ENCODE results near the gene TRPM6. TPM values are rescaled to one million over a fixed set of nuclear protein-coding genes. Genes with fewer than 3 reads are reported as not detected.
A peak's percentile ranks its signal among the peaks of the same experiment; 100 is the strongest.
"Not testable (repeated sequence)": the region's sequence is repeated elsewhere in the genome, so short reads cannot be mapped to it uniquely, and the experiment has no call there.

Gene TRPM6, protein sequence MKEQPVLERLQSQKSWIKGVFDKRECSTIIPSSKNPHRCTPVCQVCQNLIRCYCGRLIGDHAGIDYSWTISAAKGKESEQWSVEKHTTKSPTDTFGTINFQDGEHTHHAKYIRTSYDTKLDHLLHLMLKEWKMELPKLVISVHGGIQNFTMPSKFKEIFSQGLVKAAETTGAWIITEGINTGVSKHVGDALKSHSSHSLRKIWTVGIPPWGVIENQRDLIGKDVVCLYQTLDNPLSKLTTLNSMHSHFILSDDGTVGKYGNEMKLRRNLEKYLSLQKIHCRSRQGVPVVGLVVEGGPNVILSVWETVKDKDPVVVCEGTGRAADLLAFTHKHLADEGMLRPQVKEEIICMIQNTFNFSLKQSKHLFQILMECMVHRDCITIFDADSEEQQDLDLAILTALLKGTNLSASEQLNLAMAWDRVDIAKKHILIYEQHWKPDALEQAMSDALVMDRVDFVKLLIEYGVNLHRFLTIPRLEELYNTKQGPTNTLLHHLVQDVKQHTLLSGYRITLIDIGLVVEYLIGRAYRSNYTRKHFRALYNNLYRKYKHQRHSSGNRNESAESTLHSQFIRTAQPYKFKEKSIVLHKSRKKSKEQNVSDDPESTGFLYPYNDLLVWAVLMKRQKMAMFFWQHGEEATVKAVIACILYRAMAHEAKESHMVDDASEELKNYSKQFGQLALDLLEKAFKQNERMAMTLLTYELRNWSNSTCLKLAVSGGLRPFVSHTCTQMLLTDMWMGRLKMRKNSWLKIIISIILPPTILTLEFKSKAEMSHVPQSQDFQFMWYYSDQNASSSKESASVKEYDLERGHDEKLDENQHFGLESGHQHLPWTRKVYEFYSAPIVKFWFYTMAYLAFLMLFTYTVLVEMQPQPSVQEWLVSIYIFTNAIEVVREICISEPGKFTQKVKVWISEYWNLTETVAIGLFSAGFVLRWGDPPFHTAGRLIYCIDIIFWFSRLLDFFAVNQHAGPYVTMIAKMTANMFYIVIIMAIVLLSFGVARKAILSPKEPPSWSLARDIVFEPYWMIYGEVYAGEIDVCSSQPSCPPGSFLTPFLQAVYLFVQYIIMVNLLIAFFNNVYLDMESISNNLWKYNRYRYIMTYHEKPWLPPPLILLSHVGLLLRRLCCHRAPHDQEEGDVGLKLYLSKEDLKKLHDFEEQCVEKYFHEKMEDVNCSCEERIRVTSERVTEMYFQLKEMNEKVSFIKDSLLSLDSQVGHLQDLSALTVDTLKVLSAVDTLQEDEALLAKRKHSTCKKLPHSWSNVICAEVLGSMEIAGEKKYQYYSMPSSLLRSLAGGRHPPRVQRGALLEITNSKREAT (N-terminal part only)
- total RNA-seq (under 1 TPM; 0.17 to 0.76 (median 0.21) TPM), polyA plus RNA-seq (0.11 TPM)
- long read RNA-seq, donor 1: 0 reads
- long read RNA-seq, donor 2: 0 reads
- long read RNA-seq, donor 3: 0 reads
- long read RNA-seq, donor 4: 0 reads

GRCh38 chr9:74887041-74887980, at the start of gene TRPM6:
TSS of gene TRPM6 (minus strand) at chr9:74887921. CDS start at chr9:74887856, 65 bp downstream.
- no peaks in the 10 kb centered on the region for H3K9me3 ChIP-seq (ENCODE audit: control insufficient read depth, low read length)
- WGBS: 3% methylated on average over 64 of the region's 64 CpGs
- H3K27ac ChIP-seq (ENCODE audit: low read length): peak within 1 kb of the TSS; percentile 73
- intact Hi-C loops (cut with DNase I): no loop called here
- H3K27me3 ChIP-seq (ENCODE audit: control insufficient read depth, insufficient read depth): no peaks in the 10 kb centered on the region
- DNase-seq (peak; percentile 90 to 93 (median 93)), ATAC-seq (peak; percentile 94 to 99)
- H3K4me3 ChIP-seq (ENCODE audit: low read length): peak within 1 kb of the TSS; percentile 68
- no peaks in the 10 kb centered on the region for H3K4me1 ChIP-seq (ENCODE audit: control insufficient read depth, insufficient read depth, low read length)

DNA sequence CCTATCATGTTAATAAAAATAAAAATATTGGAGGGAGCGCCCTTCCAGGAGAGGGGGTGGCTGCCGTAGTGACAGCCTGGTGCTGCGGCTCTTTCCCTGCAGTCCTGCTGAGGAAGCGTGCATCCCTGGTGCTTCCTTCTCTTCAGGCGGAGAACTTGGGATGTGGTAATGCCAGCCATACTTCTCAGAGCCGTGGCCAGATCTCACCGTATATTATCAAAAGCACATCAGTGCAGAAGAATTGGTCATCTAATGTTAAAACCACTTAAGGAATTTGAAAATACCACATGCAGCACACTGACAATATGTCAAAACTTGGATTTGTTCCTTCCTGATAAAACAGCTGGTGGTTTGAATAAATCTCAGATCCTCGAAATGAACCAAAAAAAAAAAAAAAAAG, 47.3 kb upstream of the TRPM6 start:
- intact Hi-C loops (cut with DNase I): no loop called here
- H3K27me3 ChIP-seq (ENCODE audit: control insufficient read depth, insufficient read depth): no peaks in the 10 kb centered on the region
- DNase-seq: no peak
- no peaks in the 10 kb centered on the region for H3K4me1 ChIP-seq (ENCODE audit: control insufficient read depth, insufficient read depth, low read length)
- H3K4me3 ChIP-seq (ENCODE audit: low read length): no peak overlapping the region
- 71% methylated on average over 8 of the region's 8 CpGs for WGBS
- H3K9me3 ChIP-seq (ENCODE audit: control insufficient read depth, low read length): no peaks in the 10 kb centered on the region
- ATAC-seq: no peak
- no peak overlapping the region for H3K27ac ChIP-seq (ENCODE audit: low read length)

DNA sequence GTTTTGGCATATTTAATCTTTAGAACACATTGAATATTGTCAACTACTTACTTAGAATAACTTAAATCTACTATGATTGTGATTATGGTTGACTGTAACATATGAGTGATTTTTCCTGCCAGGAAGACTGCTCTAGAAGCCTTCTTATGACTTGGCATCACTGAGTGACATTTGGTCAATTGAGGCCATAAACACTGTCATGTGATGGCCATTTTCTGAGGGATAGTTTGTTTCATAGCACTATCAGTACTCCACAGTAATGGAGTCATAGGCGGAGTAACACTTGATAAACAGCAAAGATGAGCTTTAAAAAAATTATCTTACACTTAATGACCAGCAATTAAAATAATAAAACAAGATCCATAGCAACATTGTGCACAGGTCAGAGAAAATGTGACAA, 34.0 kb upstream of the TRPM6 start:
- no peaks in the 10 kb centered on the region for H3K27me3 ChIP-seq (ENCODE audit: control insufficient read depth, insufficient read depth)
- H3K4me3 ChIP-seq (ENCODE audit: low read length): no peak overlapping the region
- DNase-seq (no peak), ATAC-seq (no peak)
- no peaks in the 10 kb centered on the region for H3K9me3 ChIP-seq (ENCODE audit: control insufficient read depth, low read length)
- intact Hi-C loops (cut with DNase I): no loop called here
- no peaks in the 10 kb centered on the region for H3K4me1 ChIP-seq (ENCODE audit: control insufficient read depth, insufficient read depth, low read length)
- H3K27ac ChIP-seq (ENCODE audit: low read length): no peak overlapping the region
- WGBS: 88% methylated on average over 1 of the region's 1 CpG

DNA sequence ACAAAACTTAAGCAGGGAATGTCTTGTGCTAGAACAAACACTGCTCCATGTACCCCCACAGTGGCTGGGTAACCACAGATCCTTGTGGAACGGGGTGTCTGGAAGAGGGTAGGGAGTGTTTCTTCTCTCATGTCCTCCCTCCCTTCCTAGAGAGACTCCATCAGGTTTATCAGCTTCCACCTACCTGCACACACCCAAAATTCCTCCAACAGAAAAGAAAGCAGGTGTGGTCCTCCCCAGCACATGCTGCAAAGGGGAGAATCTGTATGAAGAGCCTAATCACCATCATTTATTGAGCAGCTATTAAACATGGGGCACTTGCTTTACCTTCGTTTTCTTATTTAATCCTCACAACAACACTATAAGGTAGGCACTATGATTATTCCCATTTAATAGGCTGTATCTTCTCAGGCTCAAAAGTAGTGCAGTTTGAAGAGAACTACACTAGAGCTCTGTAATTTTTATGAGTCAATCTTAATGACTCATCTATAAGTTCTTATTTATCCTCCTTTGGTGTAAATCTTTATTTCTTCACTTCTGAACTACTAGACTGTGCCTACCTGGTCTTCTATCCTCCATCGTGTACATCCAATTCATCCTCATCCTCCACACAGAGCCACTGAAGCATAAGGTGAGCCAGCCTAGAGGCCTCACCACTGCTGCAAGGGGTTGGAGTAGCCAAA, 33.4 kb upstream of the TRPM6 start:
- ATAC-seq: no peak
- WGBS: 82% methylated on average over 3 of the region's 3 CpGs
- H3K4me1 ChIP-seq (ENCODE audit: control insufficient read depth, insufficient read depth, low read length): no peaks in the 10 kb centered on the region

GRCh38 chr9:74910036-74910435, 22.3 kb upstream of the TRPM6 start:
- H3K4me1 ChIP-seq (ENCODE audit: control insufficient read depth, insufficient read depth, low read length): no peaks in the 10 kb centered on the region
- intact Hi-C loops (cut with DNase I): no loop called here
- H3K4me3 ChIP-seq (ENCODE audit: low read length): no peak overlapping the region
- DNase-seq: no peak
- no peaks in the 10 kb centered on the region for H3K9me3 ChIP-seq (ENCODE audit: control insufficient read depth, low read length)
- no peak overlapping the region for H3K27ac ChIP-seq (ENCODE audit: low read length)
- no peak for ATAC-seq
- no peaks in the 10 kb centered on the region for H3K27me3 ChIP-seq (ENCODE audit: control insufficient read depth, insufficient read depth)
- 89% methylated on average over 2 of the region's 2 CpGs for WGBS

More for the DNA sequence above, 33.4 kb upstream of the TRPM6 start:
- no peak for DNase-seq
- intact Hi-C loops (cut with DNase I): no loop called here
- Histone ChIP-seq H3K27ac (ENCODE audit: low read length) (no peak overlapping the region), H3K4me3 (ENCODE audit: low read length) (no peak overlapping the region), H3K27me3 (ENCODE audit: control insufficient read depth, insufficient read depth) (no peaks in the 10 kb centered on the region), H3K9me3 (ENCODE audit: control insufficient read depth, low read length) (no peaks in the 10 kb centered on the region)

DNA sequence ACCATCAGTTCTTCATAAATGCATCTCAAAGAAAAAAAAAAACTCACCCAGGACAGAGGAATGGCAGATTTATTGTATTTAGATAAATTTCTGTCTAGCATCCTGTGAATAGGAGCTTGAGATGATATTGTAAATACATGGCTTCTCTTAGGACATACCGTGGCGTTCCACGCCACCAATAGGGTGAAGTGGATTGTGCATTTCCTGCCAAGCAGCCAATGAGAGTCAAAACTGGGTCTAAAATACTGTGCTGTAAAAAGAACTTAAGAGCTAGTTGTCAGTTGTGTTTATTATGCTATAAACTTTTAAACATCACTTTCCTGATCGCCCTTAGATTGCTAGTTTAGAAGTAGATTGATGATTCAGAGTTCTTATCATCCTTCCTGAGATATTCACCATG, 20.9 kb upstream of the TRPM6 start:
- DNase-seq (no peak), ATAC-seq (no peak)
- intact Hi-C loops (cut with DNase I): no loop called here
- Histone ChIP-seq H3K9me3 (ENCODE audit: control insufficient read depth, low read length) (no peaks in the 10 kb centered on the region), H3K27me3 (ENCODE audit: control insufficient read depth, insufficient read depth) (no peaks in the 10 kb centered on the region), H3K4me3 (ENCODE audit: low read length) (no peak overlapping the region), H3K27ac (ENCODE audit: low read length) (no peak overlapping the region), H3K4me1 (ENCODE audit: control insufficient read depth, insufficient read depth, low read length) (no peaks in the 10 kb centered on the region)
- 65% methylated on average over 4 of the region's 4 CpGs for whole genome bisulfite sequencing

- ATAC-seq (no peak), DNase-seq (no peak)
- intact Hi-C loops (cut with DNase I): no loop called here
- no peak overlapping the region for H3K4me3 ChIP-seq (ENCODE audit: low read length)
- no peaks in the 10 kb centered on the region for H3K9me3 ChIP-seq (ENCODE audit: control insufficient read depth, low read length)
- no peaks in the 10 kb centered on the region for H3K27me3 ChIP-seq (ENCODE audit: control insufficient read depth, insufficient read depth)
- H3K4me1 ChIP-seq (ENCODE audit: control insufficient read depth, insufficient read depth, low read length): no peaks in the 10 kb centered on the region
- no peak overlapping the region for H3K27ac ChIP-seq (ENCODE audit: low read length)
- 84% methylated on average over 3 of the region's 3 CpGs for WGBS
These were observed 19.4 kb upstream of the TRPM6 start for GRCh38 chr9:74907085-74907484.

- intact Hi-C loops (cut with DNase I): no loop called here
- Histone ChIP-seq H3K27me3 (ENCODE audit: control insufficient read depth, insufficient read depth) (no peaks in the 10 kb centered on the region), H3K9me3 (ENCODE audit: control insufficient read depth, low read length) (no peaks in the 10 kb centered on the region), H3K4me1 (ENCODE audit: control insufficient read depth, insufficient read depth, low read length) (no peaks in the 10 kb centered on the region), H3K4me3 (ENCODE audit: low read length) (no peak overlapping the region), H3K27ac (ENCODE audit: low read length) (no peak overlapping the region)
- ATAC-seq (no peak), DNase-seq (no peak)
These were observed 13.3 kb upstream of the TRPM6 start for GRCh38 chr9:74901001-74901400.

DNA sequence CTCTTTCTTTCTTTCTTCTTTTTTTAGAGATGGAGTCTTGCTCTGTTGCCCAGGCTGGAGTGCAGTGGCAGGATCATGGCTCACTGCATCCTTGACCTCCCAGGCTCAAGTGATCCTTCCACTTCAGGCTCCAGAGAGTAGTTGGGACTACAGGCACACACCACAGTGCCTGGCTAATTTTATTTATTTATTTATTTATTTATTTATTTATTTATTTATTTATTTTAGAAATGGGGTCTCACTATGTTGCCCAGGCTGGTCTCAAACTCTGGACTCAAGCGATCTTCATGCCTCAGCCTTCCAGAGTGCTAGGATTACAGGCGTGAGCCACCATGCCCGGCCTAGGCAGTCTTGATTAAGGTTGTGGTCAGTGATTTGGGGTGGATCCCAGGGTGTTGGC, 728 bp upstream of the TRPM6 start:
- intact Hi-C loops (cut with DNase I); H3K4me3 ChIP-seq (ENCODE audit: low read length); H3K27ac ChIP-seq (ENCODE audit: low read length); H3K27me3 ChIP-seq (ENCODE audit: control insufficient read depth, insufficient read depth); H3K4me1 ChIP-seq (ENCODE audit: control insufficient read depth, insufficient read depth, low read length); ATAC-seq; DNase-seq; H3K9me3 ChIP-seq (ENCODE audit: control insufficient read depth, low read length): not testable (repeated sequence)
- 99% methylated on average over 3 of the region's 3 CpGs for WGBS

All from right cardiac atrium (tissue), 5 donors.